Neural progenitor cell (in vitro differentiated cells): Measurements from ENCODE around the gene ITGA5. TPM values are rescaled to one million over a fixed set of nuclear protein-coding genes. Genes with fewer than 3 reads are reported as not detected.

Source experiments
- DNase-seq: peaks from one replicate; pipeline ENCODE4 v3.0.0-alpha.2; 2016; ENCODE audit warnings: low spot score
- H2AFZ ChIP-seq: fragments of 200-600 bp; sonication (generic); replicated peaks from 2 replicates; pipeline ENCODE4 v1.6.1; 2016; ENCODE audit warnings: antibody characterized with exemption
- H3F3A ChIP-seq: fragments of 200-600 bp; sonication (generic); 2 replicates; pipeline ENCODE4 v1.6.1; 2016; ENCODE audit warnings: antibody characterized with exemption, low read depth
- H3K27ac ChIP-seq: fragments of 200-600 bp; sonication (generic); 2 replicates; pipeline ENCODE4 v1.5.1; 2016; ENCODE audit warnings: mild to moderate bottlenecking
- H3K27me3 ChIP-seq: fragments of 200-600 bp; sonication (generic); 2 replicates; pipeline ENCODE4 v1.6.1; 2016; ENCODE audit warnings: mild to moderate bottlenecking, moderate library complexity
- H3K36me3 ChIP-seq: fragments of 200-600 bp; sonication (generic); 2 replicates; pipeline ENCODE4 v1.5.1; 2016
- H3K4me1 ChIP-seq: fragments of 200-600 bp; sonication (generic); 2 replicates; pipeline ENCODE4 v1.6.1; 2016; ENCODE audit warnings: mixed run types
- H3K4me2 ChIP-seq: fragments of 200-600 bp; sonication (generic); 2 replicates; pipeline ENCODE4 v1.6.1; 2016
- H3K4me3 ChIP-seq: fragments of 200-600 bp; sonication (generic); 2 replicates; pipeline ENCODE4 v1.5.1; 2016
- H3K79me2 ChIP-seq: fragments of 200-600 bp; sonication (generic); 2 replicates; pipeline ENCODE4 v1.6.1; 2016; ENCODE audit warnings: low read depth
- H3K9ac ChIP-seq: fragments of 200-600 bp; sonication (generic); 2 replicates; pipeline ENCODE4 v1.6.1; 2016
- H3K9me3 ChIP-seq: fragments of 200-600 bp; sonication (generic); 2 replicates; pipeline ENCODE4 v1.5.1; 2016; ENCODE audit warnings: low read depth
- H4K20me1 ChIP-seq: fragments of 200-600 bp; sonication (generic); 2 replicates; pipeline ENCODE4 v1.6.1; 2016; ENCODE audit warnings: low read depth
- H3K27ac Mint-ChIP-seq: 3 replicates; pipeline ENCODE4 v1.8.0; 2021; ENCODE audit warnings: mixed read lengths
- H3K27me3 Mint-ChIP-seq: 2 replicates; pipeline ENCODE4 v1.8.0; 2022; ENCODE audit warnings: low read depth, mild to moderate bottlenecking, inconsistent platforms, moderate library complexity, mixed read lengths; ENCODE audit not compliant: insufficient read depth
- H3K36me3 Mint-ChIP-seq: 3 replicates; pipeline ENCODE4 v1.8.0; 2021; ENCODE audit warnings: mixed read lengths
- H3K4me1 Mint-ChIP-seq: 3 replicates; pipeline ENCODE4 v1.8.0; 2021; ENCODE audit warnings: mixed read lengths
- H3K4me3 Mint-ChIP-seq: 3 replicates; pipeline ENCODE4 v1.8.0; 2021; ENCODE audit warnings: mild to moderate bottlenecking, moderate library complexity, mixed read lengths
- H3K9me3 Mint-ChIP-seq: 3 replicates; pipeline ENCODE4 v1.8.0; 2020; ENCODE audit warnings: mixed read lengths
- CTCF ChIP-seq: fragments of 200-600 bp; sonication (generic); IDR thresholded peaks from 2 replicates; pipeline ENCODE4 v1.5.1; 2017; ENCODE audit warnings: antibody characterized with exemption, mild to moderate bottlenecking
- EZH2 ChIP-seq: fragments of 200-600 bp; sonication (generic); IDR thresholded peaks from 2 replicates; pipeline ENCODE4 v1.6.1; 2017; ENCODE audit warnings: antibody characterized with exemption, mild to moderate bottlenecking, moderate library complexity
- EZH2phosphoT487 ChIP-seq: fragments of 200-600 bp; sonication (generic); IDR thresholded peaks from 2 replicates; pipeline ENCODE4 v1.6.1; 2017; ENCODE audit warnings: antibody characterized with exemption
- total RNA-seq: library from RNA; depleted of rRNA; stranded (reverse); fragments of >200 nt; gene quantifications from 2 replicates; pipeline ENCODE4 v1.2.3, GENCODE V29; 2015; ENCODE audit warnings: low replicate concordance

Gene ITGA5
- total RNA-seq, 1 donor from 2014 or later: 37.7 TPM

- peaks cover 23% of the 10 kb centered on the region for H3K4me1 ChIP-seq
- Mint-ChIP-seq H3K9me3 (no peaks in the 10 kb centered on the region), H3K4me1 (peaks cover 35% of the 10 kb centered on the region), H3K27ac (no peak overlapping the region), H3K27me3 (peaks cover 9% of the 10 kb centered on the region), H3K36me3 (peaks cover 18% of the 10 kb centered on the region), H3K4me3 (no peak overlapping the region)
- peaks cover 11% of the 10 kb centered on the region for H3K79me2 ChIP-seq
- no peak overlapping the region for H3K27ac ChIP-seq
- no peaks in the 10 kb centered on the region for H3K9me3 ChIP-seq
- DNase-seq: no peak
- no peak for TF ChIP-seq CTCF
- no peak for TF ChIP-seq EZH2
- no peak for TF ChIP-seq EZH2phosphoT487
- H3K4me3 ChIP-seq: no peak overlapping the region
- H3F3A ChIP-seq: peaks cover 12% of the 10 kb centered on the region
- peaks cover 83% of the 10 kb centered on the region for H4K20me1 ChIP-seq
- H3K4me2 ChIP-seq: no peak overlapping the region
- no peak overlapping the region for H3K9ac ChIP-seq
- no peaks in the 10 kb centered on the region for H3K36me3 ChIP-seq
- H2AFZ ChIP-seq: no peak overlapping the region
- peaks cover 12% of the 10 kb centered on the region for H3K27me3 ChIP-seq
Measured at GRCh38 chr12:54373649-54374561, 45.2 kb downstream of the ITGA5 start.

- no peak overlapping the region for H3K27ac Mint-ChIP-seq
- H3K36me3 Mint-ChIP-seq: peaks cover 15% of the 10 kb centered on the region
- Histone ChIP-seq H4K20me1 (peaks cover 69% of the 10 kb centered on the region), H2AFZ (no peak overlapping the region), H3F3A (peaks cover 14% of the 10 kb centered on the region), H3K4me2 (no peak overlapping the region), H3K36me3 (no peaks in the 10 kb centered on the region), H3K4me3 (no peak overlapping the region), H3K9ac (no peak overlapping the region), H3K4me1 (peaks cover 16% of the 10 kb centered on the region), H3K27me3 (peaks cover 18% of the 10 kb centered on the region), H3K79me2 (no peaks in the 10 kb centered on the region), H3K27ac (no peak overlapping the region), H3K9me3 (no peaks in the 10 kb centered on the region)
- H3K4me3 Mint-ChIP-seq: no peak overlapping the region
- peaks cover 8% of the 10 kb centered on the region for H3K27me3 Mint-ChIP-seq
- H3K9me3 Mint-ChIP-seq: no peaks in the 10 kb centered on the region
- TF ChIP-seq CTCF: no peak
- no peak for TF ChIP-seq EZH2
- TF ChIP-seq EZH2phosphoT487: no peak
- peaks cover 38% of the 10 kb centered on the region for H3K4me1 Mint-ChIP-seq
- no peak for DNase-seq
Measured at GRCh38 chr12:54372113-54372806, 46.8 kb downstream of the ITGA5 start.

GRCh38 chr12:54371328-54372112 lies 47.5 kb downstream of the ITGA5 start:
- no peaks in the 10 kb centered on the region for H3K79me2 ChIP-seq
- Mint-ChIP-seq H3K4me3 (no peak overlapping the region), H3K4me1 (peaks cover 32% of the 10 kb centered on the region), H3K27ac (no peak overlapping the region), H3K9me3 (no peaks in the 10 kb centered on the region), H3K27me3 (peaks cover 9% of the 10 kb centered on the region), H3K36me3 (peaks cover 9% of the 10 kb centered on the region)
- peaks cover 18% of the 10 kb centered on the region for H3K27me3 ChIP-seq
- H2AFZ ChIP-seq: no peak overlapping the region
- H4K20me1 ChIP-seq: peaks cover 62% of the 10 kb centered on the region
- DNase-seq: no peak
- H3K4me2 ChIP-seq: no peak overlapping the region
- TF ChIP-seq EZH2phosphoT487 (no peak), CTCF (no peak), EZH2 (no peak)
- no peak overlapping the region for H3K27ac ChIP-seq
- peaks cover 14% of the 10 kb centered on the region for H3F3A ChIP-seq
- H3K4me3 ChIP-seq: no peak overlapping the region
- H3K36me3 ChIP-seq: no peaks in the 10 kb centered on the region
- peaks cover 16% of the 10 kb centered on the region for H3K4me1 ChIP-seq
- H3K9me3 ChIP-seq: no peaks in the 10 kb centered on the region
- no peak overlapping the region for H3K9ac ChIP-seq
